Heart right ventricle (tissue), 16 donors: ENCODE measurements around the gene TNS1. TPM values are rescaled to one million over a fixed set of nuclear protein-coding genes. Genes with fewer than 3 reads are reported as not detected.

ENCODE experiments used
- ATAC-seq, 8 donors: fragments of 200-7000 bp; cut with Tn5 transposase; one replicate each; pipeline ENCODE4 v1.9.1; 2020; ENCODE audit warnings: mild to moderate bottlenecking in 8 of 8, moderate library complexity in 8 of 8, moderate number of reproducible peaks in 1 of 8
- DNase-seq, 2 donors: peaks; one replicate each; pipeline ENCODE4 v3.0.0-alpha.2; 2020
- H3K27ac ChIP-seq, 10 donors: fragments of 200-600 bp; sonication (generic) in 2 of 10; one replicate each; pipeline versions ENCODE4 v1.5.0 to v1.8.0; 2020 to 2022; ENCODE audit warnings: mild to moderate bottlenecking in 3 of 10
- H3K27me3 ChIP-seq, 7 donors: fragments of 200-600 bp; one replicate each; pipeline ENCODE4 v1.8.0; 2021 to 2022; ENCODE audit warnings: mild to moderate bottlenecking in 2 of 7
- H3K36me3 ChIP-seq, 9 donors: fragments of 200-600 bp; sonication (generic) in 1 of 9; one replicate each; pipeline versions ENCODE4 v1.5.0 to v1.8.0; 2020 to 2022; ENCODE audit warnings: mild to moderate bottlenecking in 2 of 9
- H3K4me1 ChIP-seq, 9 donors: fragments of 200-600 bp; sonication (generic) in 1 of 9; one replicate each; pipeline versions ENCODE4 v1.5.0 to v1.8.0; 2020 to 2022; ENCODE audit warnings: mild to moderate bottlenecking in 4 of 9
- H3K4me3 ChIP-seq, 10 donors: fragments of 200-600 bp; sonication (generic) in 2 of 10; one replicate each; pipeline versions ENCODE4 v1.5.0 to v1.8.0; 2020 to 2022; ENCODE audit warnings: mild to moderate bottlenecking in 7 of 10, moderate library complexity in 2 of 10
- H3K9me3 ChIP-seq, 11 donors: fragments of 200-600 bp in 10 of 11; sonication (generic) in 2 of 11; one replicate each; pipeline versions ENCODE4 v1.5.0 to v1.8.0; 2013 to 2022; ENCODE audit warnings: mild to moderate bottlenecking in 2 of 11, control low read depth in 1 of 11, moderate library complexity in 1 of 11
- CTCF ChIP-seq, 9 donors: fragments of 200-600 bp; sonication (generic) in 2 of 9; IDR thresholded peaks; one replicate each; pipeline versions ENCODE4 v1.5.0 to v1.8.0; 2021 to 2022; ENCODE audit warnings: antibody characterized with exemption in 9 of 9, mild to moderate bottlenecking in 5 of 9, moderate library complexity in 1 of 9
- WGBS, 2 donors: extraction: QIAGEN DNeasy Blood & Tissue Kit; methylation state at CpG; one replicate each; pipeline ENCODE4 v1.1.7; 2013; ENCODE audit warnings: inconsistent platforms in 1 of 2; 5-methylcytosine and 5-hydroxymethylcytosine counted together
- intact Hi-C, 10 donors: fragments of 100-400 bp; cut with DNase I; formaldehyde crosslinking; loops; one replicate each; pipeline versions ENCODE4 v1.11.1 to v1.14.2; 2022
- polyA plus RNA-seq, 2 donors: library from polyadenylated mRNA; stranded (reverse); fragments of 200-250 nt; gene quantifications; one replicate each; pipeline ENCODE4 v1.2.3, GENCODE V29; 2013
- total RNA-seq, 10 donors: library from RNA; stranded (reverse); fragmentation: NEBNext Ultra II Directional in 3 of 10; extraction: Animal tissue kit (Norgen Biotek cat#: 25700) in 3 of 10; gene quantifications; one replicate each; pipeline versions ENCODE4 v1.2.1 to v1.2.4, GENCODE V29; 2021 to 2023
- donor health status: Arrhythmogenic right ventricular cardiomyopathy.
- donor health status: ischemic (EF 13 %, LVEDD 7.1; RV severe dilation, severe dysfunction).
- donor health status: healthy with polysubstance abuse.
- donor health status: DM: no; HTN: yes; CAD: no.
- donor health status: DM: no; HTN: no; CAD: no.
- donor health status: ischemic (EF 25% LVEDD 6.9; RV normal size, moderate dysfunction).
- donor health status: ischemic (EF 25% LVEDD 5.7; RV mildly dilated, moderate dysfunction).
- donor health status: healthy.
- donor health status: DM: yes; HTN: yes; CAD: no.
- donor health status: Ischemic cardiomyopathy.
- donor health status: ischemic (EF 35%, LVEDD 5.7; RV mildly dilated, moderate dysfunction).
- donor health status: nonischemic (EF 11% LVEDD 7.7; RV severe dilation, severe dysfunction).
- donor health status: DM: yes; HTN: yes; CAD: no.
- donor health status: PGD.
- donor health status: ischemic (EF 29% LVEDD 5.4; RV normal size, mild dysfunction).
- donor health status: nonischemic (EF 23%, LVEDD 6.1; RV moderate dilation, normal function).

The TNS1 gene
- total and polyA plus RNA-seq, 12 donors: 64.6 to 844 (median 731) TPM

DNA sequence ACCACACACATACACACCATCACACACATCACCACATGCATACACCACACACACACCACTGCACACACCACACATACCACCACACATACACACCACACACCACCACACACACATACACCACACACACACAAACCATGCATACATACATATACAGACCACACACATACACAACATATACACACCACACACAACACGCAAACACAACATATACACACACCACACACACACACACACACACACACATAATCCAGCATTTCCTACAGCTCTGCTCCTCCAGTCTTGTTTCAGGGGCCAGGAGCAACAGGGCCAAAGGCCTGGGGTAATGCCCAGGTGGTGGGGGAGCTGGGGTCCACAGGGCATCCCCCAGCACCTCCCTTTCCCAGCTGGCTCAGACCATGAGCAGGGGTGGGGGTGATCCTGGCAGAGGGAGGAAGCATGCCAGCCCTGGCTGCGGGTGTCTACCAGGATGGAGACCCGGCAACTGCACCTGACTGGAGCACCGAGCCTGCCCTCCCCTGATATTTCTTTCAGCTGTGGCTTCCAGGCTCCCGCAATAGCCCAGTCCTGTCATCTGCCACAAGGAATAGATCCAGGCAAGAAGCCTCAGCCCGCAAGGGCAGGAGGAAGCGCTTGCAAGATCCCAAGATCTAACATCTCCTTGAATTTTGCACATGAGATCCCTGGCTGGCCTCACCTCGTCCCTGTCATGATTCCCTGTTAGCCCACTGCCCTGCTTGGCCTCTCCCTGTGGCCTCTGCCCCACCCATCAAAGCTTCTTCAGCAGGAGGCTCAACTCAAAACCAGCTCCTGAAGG lies 196.9 kb downstream of the TNS1 start:
- no peak for TF ChIP-seq CTCF (IDR thresholded peaks at IDR 0.05)
- Histone ChIP-seq H3K36me3 (peaks cover 11 to 92% (median 71%) of the 10 kb centered on the region in 9 donors), H3K4me3 (no peak overlapping the region), H3K4me1 (peaks cover 9 to 92% (median 52%) of the 10 kb centered on the region in 9 donors), H3K27me3 (no peaks in the 10 kb centered on the region), H3K9me3 (no peaks in the 10 kb centered on the region), H3K27ac (peak overlapping the region in 8 of 10 donors; percentile 5 to 61 (median 56))
- DNase-seq (no peak), ATAC-seq (peak in 2 of 8 donors; percentile 1 to 14)
- intact Hi-C loops: loop anchor here in 3 of 10 donors (5.0 to 10.0 kb wide), 3 partner anchors 49 to 71 kb away; no protein-coding TSS in a partner anchor
- 65 to 69% methylated on average over 8 of the region's 8 CpGs for WGBS, 2 donors

DNA sequence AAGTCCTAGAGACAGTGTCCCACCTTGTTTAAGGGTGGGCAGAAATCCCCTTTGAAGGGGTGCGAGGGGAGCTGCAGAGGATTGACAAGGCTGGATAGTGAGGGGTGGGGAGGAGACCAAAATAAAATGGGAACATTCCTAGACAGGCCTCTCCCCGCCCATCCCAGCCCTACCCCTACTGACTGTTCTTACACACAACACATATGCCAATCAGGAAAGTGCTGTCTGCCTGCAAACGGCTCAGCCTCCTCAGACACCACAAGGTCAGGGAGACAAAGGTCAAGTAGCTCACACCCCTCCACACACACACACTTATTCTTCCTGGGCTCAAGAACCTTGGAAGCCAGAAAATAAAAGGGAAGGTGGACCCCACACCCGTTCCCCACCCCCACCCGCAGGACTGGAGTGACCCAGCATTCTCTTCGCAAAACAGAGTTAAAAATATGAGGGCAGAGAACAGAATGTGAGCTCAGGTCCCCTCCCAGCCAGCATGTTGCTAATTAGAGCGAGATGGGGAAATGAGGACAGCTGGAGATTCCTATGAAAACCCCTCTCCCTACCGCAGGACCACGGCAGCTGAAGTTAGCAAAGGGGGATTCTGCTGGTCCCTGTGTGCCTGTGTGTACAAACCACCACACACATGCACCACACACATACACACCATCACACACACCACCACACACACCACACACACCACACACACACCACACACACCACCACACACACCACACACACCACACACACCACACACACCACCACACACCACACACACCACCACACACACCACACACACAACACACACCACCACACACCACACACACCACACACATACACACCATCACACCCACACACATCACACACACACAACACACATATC lies 197.8 kb downstream of the TNS1 start:
- no peak for TF ChIP-seq CTCF (IDR thresholded peaks at IDR 0.05)
- peaks cover 9 to 89% (median 50%) of the 10 kb centered on the region in 9 donors for H3K4me1 ChIP-seq
- intact Hi-C loops: loop anchor here in 5 of 10 donors (5.0 to 10.0 kb wide), 5 partner anchors 32 to 72 kb away; no protein-coding TSS in a partner anchor
- peaks cover 9 to 92% (median 62%) of the 10 kb centered on the region in 9 donors for H3K36me3 ChIP-seq
- no peaks in the 10 kb centered on the region for H3K27me3 ChIP-seq
- DNase-seq (no peak), ATAC-seq (peak in 6 of 8 donors; percentile 25 to 66 (median 34))
- H3K4me3 ChIP-seq: no peak overlapping the region
- H3K27ac ChIP-seq: peak overlapping the region in 9 of 10 donors; percentile 5 to 68 (median 51)
- no peaks in the 10 kb centered on the region for H3K9me3 ChIP-seq
- WGBS, 2 donors: 35 to 46% methylated on average over 9 of the region's 9 CpGs

DNA sequence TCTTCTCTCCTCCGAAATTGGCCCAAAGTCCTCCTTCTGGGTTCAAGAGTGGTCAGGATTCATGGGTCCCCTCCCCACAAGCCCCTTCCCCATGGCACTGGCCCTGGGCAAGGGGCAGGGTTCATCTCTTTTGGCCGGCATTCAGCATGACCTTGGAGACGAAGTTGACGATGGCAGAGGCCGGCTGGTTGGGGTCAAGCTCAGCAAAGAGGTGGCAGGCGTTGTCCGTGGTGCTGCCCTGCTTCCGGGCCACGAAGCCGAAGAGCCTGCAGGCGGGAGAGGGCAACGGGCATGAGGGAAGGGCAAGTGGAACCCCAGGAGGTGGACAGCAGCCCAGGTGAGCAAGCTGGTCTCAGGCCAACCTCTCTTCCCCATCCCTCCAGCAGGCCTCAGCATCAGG lies 198.5 kb downstream of the TNS1 start:
- Histone ChIP-seq H3K27ac (peak overlapping the region in 9 of 10 donors; percentile 5 to 68 (median 51)), H3K4me3 (no peak overlapping the region), H3K27me3 (no peaks in the 10 kb centered on the region), H3K36me3 (peaks cover 4 to 92% (median 56%) of the 10 kb centered on the region in 9 donors), H3K9me3 (no peaks in the 10 kb centered on the region), H3K4me1 (peaks cover 9 to 91% (median 55%) of the 10 kb centered on the region in 9 donors)
- intact Hi-C loops: loop anchor here in 4 of 10 donors (5.0 to 10.0 kb wide), 4 partner anchors 33 to 63 kb away; no protein-coding TSS in a partner anchor
- TF ChIP-seq CTCF (IDR thresholded peaks at IDR 0.05): no peak
- no peak for DNase-seq
- peak in 6 of 8 donors; percentile 8 to 35 (median 20) for ATAC-seq
- 49 to 60% methylated on average over 12 of the region's 12 CpGs for WGBS, 2 donors

- TF ChIP-seq CTCF (IDR thresholded peaks at IDR 0.05): no peak
- intact Hi-C loops: loop anchor here in 4 of 10 donors (5.0 to 10.0 kb wide), 4 partner anchors 34 to 64 kb away; no protein-coding TSS in a partner anchor
- peaks cover 9 to 95% (median 58%) of the 10 kb centered on the region in 9 donors for H3K4me1 ChIP-seq
- DNase-seq (no peak), ATAC-seq (no peak)
- peaks cover 4 to 93% (median 57%) of the 10 kb centered on the region in 9 donors for H3K36me3 ChIP-seq
- no peak overlapping the region for H3K4me3 ChIP-seq
- no peaks in the 10 kb centered on the region for H3K27me3 ChIP-seq
- no peaks in the 10 kb centered on the region for H3K9me3 ChIP-seq
- WGBS, 2 donors: 61 to 75% methylated on average over 3 of the region's 3 CpGs
- peak overlapping the region in 2 of 10 donors; percentile 61 to 76 for H3K27ac ChIP-seq
Measured at GRCh38 chr2:217803653-217803960, 199.2 kb downstream of the TNS1 start.
